GM23338 (cell line): ENCODE results near the gene LDHD. TPM values are rescaled to one million over a fixed set of nuclear protein-coding genes. Genes with fewer than 3 reads are reported as not detected.
A peak's percentile ranks its signal among the peaks of the same experiment; 100 is the strongest.

Experiments used
- ATAC-seq: fragments of 200-7000 bp; cut with Tn5 transposase; 3 replicates; pipeline ENCODE4 v1.9.1; 2020
- DNase-seq: peaks from one replicate; pipeline ENCODE4 v3.0.0-alpha.2; 2015; ENCODE audit warnings: low spot score
- H2AFZ ChIP-seq: fragments of 200-600 bp; sonication (generic); 2 replicates; pipeline ENCODE4 v1.8.0; 2016; ENCODE audit warnings: antibody characterized with exemption, mild to moderate bottlenecking, moderate library complexity
- H3F3A ChIP-seq: fragments of 200-600 bp; sonication (generic); replicated peaks from 2 replicates; pipeline ENCODE4 v1.8.0; 2017; ENCODE audit warnings: antibody characterized with exemption, mixed run types, low read depth
- H3K27ac ChIP-seq: fragments of 200-600 bp; sonication (generic); 2 replicates; pipeline ENCODE4 v1.6.1; 2016; ENCODE audit warnings: low read depth
- H3K27me3 ChIP-seq: fragments of 200-600 bp; sonication (generic); 2 replicates; pipeline ENCODE4 v1.8.0; 2016; ENCODE audit warnings: mild to moderate bottlenecking, mixed run types, moderate library complexity; ENCODE audit not compliant: insufficient read depth
- H3K36me3 ChIP-seq: fragments of 200-600 bp; sonication (generic); 2 replicates; pipeline ENCODE4 v1.8.0; 2016; ENCODE audit warnings: mild to moderate bottlenecking; ENCODE audit not compliant: insufficient read depth
- H3K4me1 ChIP-seq: fragments of 200-600 bp; sonication (generic); 2 replicates; pipeline ENCODE4 v1.8.0; 2016; ENCODE audit warnings: mild to moderate bottlenecking, moderate library complexity; ENCODE audit not compliant: insufficient read depth
- H3K4me2 ChIP-seq: fragments of 200-600 bp; sonication (generic); 2 replicates; pipeline ENCODE4 v1.7.1; 2017; ENCODE audit warnings: mixed run types
- H3K4me3 ChIP-seq: fragments of 200-600 bp; sonication (generic); 2 replicates; pipeline ENCODE4 v1.6.1; 2016; ENCODE audit warnings: mixed run types
- H3K79me2 ChIP-seq: fragments of 200-600 bp; sonication (generic); replicated peaks from 2 replicates; pipeline ENCODE4 v1.8.0; 2017; ENCODE audit warnings: mild to moderate bottlenecking; ENCODE audit not compliant: insufficient read depth
- H3K9me2 ChIP-seq: fragments of 200-600 bp; sonication (generic); 2 replicates; pipeline ENCODE4 v1.8.0; 2017; ENCODE audit not compliant: insufficient read depth
- H4K20me1 ChIP-seq: fragments of 200-600 bp; sonication (generic); replicated peaks from 2 replicates; pipeline ENCODE4 v1.8.0; 2017; ENCODE audit warnings: mild to moderate bottlenecking; ENCODE audit not compliant: insufficient read depth
- H3K27ac Mint-ChIP-seq: 2 replicates; pipeline ENCODE4 v1.8.0; 2020; ENCODE audit warnings: inconsistent platforms, mild to moderate bottlenecking, moderate library complexity, mixed read lengths
- H3K27me3 Mint-ChIP-seq: 3 replicates; pipeline ENCODE4 v1.8.0; 2022; ENCODE audit warnings: low read depth, mild to moderate bottlenecking, moderate library complexity, mixed read lengths, inconsistent platforms; ENCODE audit not compliant: insufficient read depth, poor library complexity
- H3K36me3 Mint-ChIP-seq: 3 replicates; pipeline ENCODE4 v1.8.0; 2021; ENCODE audit warnings: low read depth, mild to moderate bottlenecking, inconsistent platforms, moderate library complexity, mixed read lengths
- H3K4me1 Mint-ChIP-seq: 3 replicates; pipeline ENCODE4 v1.8.0; 2020; ENCODE audit warnings: mild to moderate bottlenecking, inconsistent platforms, mixed read lengths
- H3K4me3 Mint-ChIP-seq: 3 replicates; pipeline ENCODE4 v1.8.0; 2021; ENCODE audit warnings: moderate library complexity, mild to moderate bottlenecking, inconsistent platforms, mixed read lengths
- H3K9me3 Mint-ChIP-seq: 3 replicates; pipeline ENCODE4 v1.8.0; 2020; ENCODE audit warnings: moderate library complexity, mild to moderate bottlenecking, inconsistent platforms, mixed read lengths
- CREB1 ChIP-seq: fragments of 250-450 bp; sonication (Bioruptor Pico); IDR thresholded peaks from 2 replicates; pipeline ENCODE4 v1.5.0; 2020; ENCODE audit warnings: low read depth, mild to moderate bottlenecking, moderate library complexity
- ETS1 ChIP-seq: IDR thresholded peaks from 2 replicates; pipeline ENCODE4 v1.6.1; 2016; ENCODE audit warnings: antibody characterized with exemption
- EZH2 ChIP-seq: fragments of 200-600 bp; sonication (generic); IDR thresholded peaks from one replicate; pipeline ENCODE4 v1.8.0; 2017; ENCODE audit warnings: antibody characterized with exemption, mild to moderate bottlenecking, low read depth; ENCODE audit not compliant: unreplicated experiment
- EZH2phosphoT487 ChIP-seq: fragments of 200-600 bp; sonication (generic); IDR thresholded peaks from one replicate; pipeline ENCODE4 v1.8.1; 2018; ENCODE audit warnings: antibody characterized with exemption; ENCODE audit not compliant: unreplicated experiment
- JUNB ChIP-seq: IDR thresholded peaks from one replicate; pipeline ENCODE4 v1.6.1; 2016; ENCODE audit warnings: antibody characterized with exemption; ENCODE audit not compliant: unreplicated experiment
- NANOG ChIP-seq: IDR thresholded peaks from 2 replicates; pipeline ENCODE4 v1.6.1; 2016; ENCODE audit warnings: antibody characterized with exemption, borderline replicate concordance
- POLR2AphosphoS5 ChIP-seq: IDR thresholded peaks from 2 replicates; pipeline ENCODE4 v1.6.1; 2016; ENCODE audit warnings: antibody characterized with exemption, low read depth
- REST ChIP-seq: IDR thresholded peaks from one replicate; pipeline ENCODE4 v1.6.1; 2018; ENCODE audit warnings: antibody characterized with exemption; ENCODE audit not compliant: unreplicated experiment
- STAT1 ChIP-seq: IDR thresholded peaks from one replicate; pipeline ENCODE4 v1.6.1; 2016; ENCODE audit warnings: antibody characterized with exemption; ENCODE audit not compliant: unreplicated experiment
- ZNF114 ChIP-seq: fragments of 250-450 bp; sonication (Bioruptor Pico); IDR thresholded peaks from 2 replicates; pipeline ENCODE4 v1.5.0; 2020; ENCODE audit warnings: mild to moderate bottlenecking, moderate library complexity
- ZNF331 ChIP-seq: fragments of 250-450 bp; sonication (Bioruptor Pico); IDR thresholded peaks from 2 replicates; pipeline ENCODE4 v1.5.0; 2020; ENCODE audit warnings: low read depth, mild to moderate bottlenecking, moderate library complexity
- ZNF462 ChIP-seq: fragments of 250-450 bp; sonication (Bioruptor Pico); IDR thresholded peaks from 2 replicates; pipeline ENCODE4 v1.5.0; 2020; ENCODE audit warnings: mild to moderate bottlenecking, moderate library complexity
- polyA plus RNA-seq: library from polyadenylated mRNA; unstranded; fragments of >200 nt; fragmentation: Nextera tagmentation; extraction: Ambion mirVana; gene quantifications from 2 replicates; pipeline ENCODE4 v1.2.1, GENCODE V29; 2016
- total RNA-seq: library from RNA; depleted of rRNA; stranded (reverse); fragments of >200 nt; shearing (Covaris generic); gene quantifications from 2 replicates; pipeline ENCODE4 v1.2.3, GENCODE V29; 2014
- TF ChIP-seq, protein P1 (sequence below), 2 experiments: fragments of 200-600 bp in 1 of 2; sonication (generic) in 1 of 2; conservative IDR thresholded peaks; 2 replicates each; pipeline versions ENCODE4 v1.5.1 to v1.6.1; 2016 to 2017; ENCODE audit warnings: antibody characterized with exemption in 2 of 2, low read depth in 2 of 2, mild to moderate bottlenecking in 2 of 2, moderate library complexity in 1 of 2

Gene LDHD
- total and polyA plus RNA-seq, 2 experiments from 2014 or later: 5.0 to 7.7 TPM

- no peaks in the 10 kb centered on the region for H3K36me3 Mint-ChIP-seq
- H3K27me3 ChIP-seq: no peaks in the 10 kb centered on the region
- no peaks in the 10 kb centered on the region for H3K9me2 ChIP-seq
- TF ChIP-seq EZH2phosphoT487 (no peak), REST (no peak), EZH2 (no peak), ZNF331 (CRISPR knock-in tag) (no peak), STAT1 (no peak), ZNF462 (CRISPR knock-in tag) (no peak), JUNB (no peak), ZNF114 (CRISPR knock-in tag) (no peak), CREB1 (CRISPR knock-in tag) (no peak), ETS1 (no peak), NANOG (no peak), POLR2AphosphoS5 (no peak)
- TF ChIP-seq, protein P1, sequence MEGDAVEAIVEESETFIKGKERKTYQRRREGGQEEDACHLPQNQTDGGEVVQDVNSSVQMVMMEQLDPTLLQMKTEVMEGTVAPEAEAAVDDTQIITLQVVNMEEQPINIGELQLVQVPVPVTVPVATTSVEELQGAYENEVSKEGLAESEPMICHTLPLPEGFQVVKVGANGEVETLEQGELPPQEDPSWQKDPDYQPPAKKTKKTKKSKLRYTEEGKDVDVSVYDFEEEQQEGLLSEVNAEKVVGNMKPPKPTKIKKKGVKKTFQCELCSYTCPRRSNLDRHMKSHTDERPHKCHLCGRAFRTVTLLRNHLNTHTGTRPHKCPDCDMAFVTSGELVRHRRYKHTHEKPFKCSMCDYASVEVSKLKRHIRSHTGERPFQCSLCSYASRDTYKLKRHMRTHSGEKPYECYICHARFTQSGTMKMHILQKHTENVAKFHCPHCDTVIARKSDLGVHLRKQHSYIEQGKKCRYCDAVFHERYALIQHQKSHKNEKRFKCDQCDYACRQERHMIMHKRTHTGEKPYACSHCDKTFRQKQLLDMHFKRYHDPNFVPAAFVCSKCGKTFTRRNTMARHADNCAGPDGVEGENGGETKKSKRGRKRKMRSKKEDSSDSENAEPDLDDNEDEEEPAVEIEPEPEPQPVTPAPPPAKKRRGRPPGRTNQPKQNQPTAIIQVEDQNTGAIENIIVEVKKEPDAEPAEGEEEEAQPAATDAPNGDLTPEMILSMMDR (conservative IDR thresholded peaks at IDR 0.05; ENCODE audit: low read depth in 2 of 2): no peak
- no peak overlapping the region for H3K4me2 ChIP-seq
- DNase-seq (no peak), ATAC-seq (no peak)
- no peaks in the 10 kb centered on the region for H3K36me3 ChIP-seq
- no peak overlapping the region for H3K27ac ChIP-seq
- no peaks in the 10 kb centered on the region for H3F3A ChIP-seq
- peak overlapping the region; percentile 4; the same call in 1 of the 2 replicates for H3K27ac Mint-ChIP-seq
- peaks cover 34% of the 10 kb centered on the region for H3K4me1 Mint-ChIP-seq
- H4K20me1 ChIP-seq: peaks cover 50% of the 10 kb centered on the region
- peaks cover 22% of the 10 kb centered on the region for H3K4me1 ChIP-seq
- H3K4me3 ChIP-seq: no peak overlapping the region
- H3K79me2 ChIP-seq: peaks cover 92% of the 10 kb centered on the region
- no peaks in the 10 kb centered on the region for H3K27me3 Mint-ChIP-seq
- H3K4me3 Mint-ChIP-seq: no peak overlapping the region
- no peaks in the 10 kb centered on the region for H3K9me3 Mint-ChIP-seq
- no peak overlapping the region for H2AFZ ChIP-seq
Observed at GRCh38 chr16:75068085-75069031, 48.2 kb downstream of the LDHD start.
